BJ (cell line): ENCODE results near the gene STX10. TPM values are rescaled to one million over a fixed set of nuclear protein-coding genes. Genes with fewer than 3 reads are reported as not detected.

Experiments
- CTCF ChIA-PET: fragments of 350-600 bp; formaldehyde crosslinking; extraction: SDS; loops from one replicate; lab custom pipeline; 2021; ENCODE audit warnings: antibody characterized with exemption, inconsistent platforms; lab: Yijun Ruan, JAX
- POLR2A ChIA-PET: fragments of 300-600 bp; sonication (Branson Sonifier 250); formaldehyde crosslinking; extraction: SDS; loops from one replicate; lab custom pipeline; 2021; ENCODE audit warnings: antibody characterized with exemption; lab: Charles Lee
- DNase-seq: peaks from one replicate; pipeline ENCODE4 v3.0.0-alpha.2; 2011; ENCODE audit warnings: low read depth
- H3K27me3 ChIP-seq: 2 replicates; pipeline ENCODE4 v1.6.0; 2011; ENCODE audit warnings: low read length; ENCODE audit not compliant: control insufficient read depth, insufficient read depth
- H3K36me3 ChIP-seq: 2 replicates; pipeline ENCODE4 v1.5.1; 2011; ENCODE audit warnings: low read length; ENCODE audit not compliant: control insufficient read depth, insufficient read depth
- H3K4me3 ChIP-seq: 2 replicates; pipeline ENCODE4 v1.5.1; 2011; ENCODE audit warnings: low read depth, mild to moderate bottlenecking, control low read depth, low read length
- CTCF ChIP-seq: IDR thresholded peaks from 2 replicates; pipeline ENCODE4 v1.5.1; 2011; ENCODE audit warnings: low read depth, mild to moderate bottlenecking, control low read depth, inconsistent platforms, low read length, moderate library complexity; ENCODE audit not compliant: insufficient read depth
- polyA plus RNA-seq: library from polyadenylated mRNA; depleted of rRNA; stranded (reverse); fragments of >200 nt; gene quantifications from 2 replicates; pipeline ENCODE4 v1.2.3, GENCODE V29; 2011

STX10 gene
- polyA plus RNA-seq, 1 experiment = 73.1 TPM

- no peaks in the 10 kb centered on the region for H3K27me3 ChIP-seq
- TF ChIP-seq CTCF = no peak
- peak within 1 kb of the TSS; percentile 25 for H3K4me3 ChIP-seq
- ChIA-PET CTCF (interaction anchor here (0.8 to 2.9 kb wide), 4 partner anchors 9 to 135 kb away, joined by 3 to 25 read pairs (median 4); no protein-coding TSS in a partner anchor), POLR2A (no interaction called here)
- peaks cover 7% of the 10 kb centered on the region for H3K36me3 ChIP-seq
- DNase-seq = no peak
Observed at GRCh38 chr19:13102666-13103580, 47.3 kb downstream of the STX10 start, which contains the start of gene LYL1. Gene LYL1 (minus strand): TSS chr19:13102858. CDS start chr19:13101171, 1,687 bp downstream.

GRCh38 chr19:13102416-13102665 lies 47.8 kb downstream of the STX10 start:
- Histone ChIP-seq H3K36me3 (peaks cover 4% of the 10 kb centered on the region), H3K4me3 (peak overlapping the region; percentile 25), H3K27me3 (no peaks in the 10 kb centered on the region)
- TF ChIP-seq CTCF = no peak
- ChIA-PET CTCF (interaction anchor here (0.8 to 3.5 kb wide), 5 partner anchors 9 to 137 kb away, joined by 3 to 15 read pairs (median 3); no protein-coding TSS in a partner anchor), POLR2A (no interaction called here)
- no peak for DNase-seq

- no peak for TF ChIP-seq CTCF
- Histone ChIP-seq H3K36me3 (peaks cover 3% of the 10 kb centered on the region), H3K27me3 (no peaks in the 10 kb centered on the region), H3K4me3 (peak overlapping the region; percentile 25; the same call in 1 of the 2 replicates)
- ChIA-PET CTCF (interaction anchor here (0.8 to 3.5 kb wide), 7 partner anchors 9 to 162 kb away, joined by 3 to 15 read pairs (median 4); no protein-coding TSS in a partner anchor), POLR2A (no interaction called here)
- no peak for DNase-seq
Observed at GRCh38 chr19:13101590-13102415, 48.4 kb downstream of the STX10 start.

GRCh38 chr19:13100841-13101589 lies 49.2 kb downstream of the STX10 start:
- Histone ChIP-seq H3K27me3 (no peaks in the 10 kb centered on the region), H3K4me3 (no peak overlapping the region), H3K36me3 (peaks cover 3% of the 10 kb centered on the region)
- peak; percentile 33 for TF ChIP-seq CTCF
- no peak for DNase-seq
- CTCF ChIA-PET = interaction anchor here (1.0 to 3.5 kb wide), 7 partner anchors 8 to 163 kb away, joined by 3 to 15 read pairs (median 4); no protein-coding TSS in a partner anchor
- POLR2A ChIA-PET = no interaction called here
